Kidney epithelial cell (primary cell): ENCODE data around the gene SNED1. TPM values are rescaled to one million over a fixed set of nuclear protein-coding genes. Genes with fewer than 3 reads are reported as not detected.

ENCODE experiments used
- DNase-seq: peaks from one replicate; pipeline ENCODE4 v3.0.0-alpha.2; 2010; ENCODE audit warnings: low read depth
- H3K27me3 ChIP-seq: 2 replicates; pipeline ENCODE4 v1.6.0; 2011; ENCODE audit warnings: low read length; ENCODE audit not compliant: control insufficient read depth, insufficient read depth
- H3K36me3 ChIP-seq: 2 replicates; pipeline ENCODE4 v1.5.1; 2011; ENCODE audit warnings: low read length; ENCODE audit not compliant: control insufficient read depth, insufficient read depth
- H3K4me3 ChIP-seq: 2 replicates; pipeline ENCODE4 v1.5.1; 2011; ENCODE audit warnings: low read depth, mild to moderate bottlenecking, control low read depth, low read length
- total RNA-seq: library from RNA; depleted of rRNA; stranded (reverse); fragments of >200 nt; gene quantifications from 2 replicates; pipeline ENCODE4 v1.2.3, GENCODE V29; 2015
- TF ChIP-seq, protein P1 (sequence below): IDR thresholded peaks from 2 replicates; pipeline ENCODE4 v1.5.1; 2011; ENCODE audit warnings: mild to moderate bottlenecking, moderate library complexity, low read length, control low read depth, inconsistent platforms; ENCODE audit not compliant: insufficient read depth, poor library complexity, severe bottlenecking

The SNED1 gene
- total RNA-seq, 1 donor from 2014 or later, result 2.2 TPM

- DNase-seq, result no peak
- Histone ChIP-seq H3K36me3 (no peaks in the 10 kb centered on the region), H3K27me3 (no peaks in the 10 kb centered on the region), H3K4me3 (no peak overlapping the region)
- TF ChIP-seq, protein P1, sequence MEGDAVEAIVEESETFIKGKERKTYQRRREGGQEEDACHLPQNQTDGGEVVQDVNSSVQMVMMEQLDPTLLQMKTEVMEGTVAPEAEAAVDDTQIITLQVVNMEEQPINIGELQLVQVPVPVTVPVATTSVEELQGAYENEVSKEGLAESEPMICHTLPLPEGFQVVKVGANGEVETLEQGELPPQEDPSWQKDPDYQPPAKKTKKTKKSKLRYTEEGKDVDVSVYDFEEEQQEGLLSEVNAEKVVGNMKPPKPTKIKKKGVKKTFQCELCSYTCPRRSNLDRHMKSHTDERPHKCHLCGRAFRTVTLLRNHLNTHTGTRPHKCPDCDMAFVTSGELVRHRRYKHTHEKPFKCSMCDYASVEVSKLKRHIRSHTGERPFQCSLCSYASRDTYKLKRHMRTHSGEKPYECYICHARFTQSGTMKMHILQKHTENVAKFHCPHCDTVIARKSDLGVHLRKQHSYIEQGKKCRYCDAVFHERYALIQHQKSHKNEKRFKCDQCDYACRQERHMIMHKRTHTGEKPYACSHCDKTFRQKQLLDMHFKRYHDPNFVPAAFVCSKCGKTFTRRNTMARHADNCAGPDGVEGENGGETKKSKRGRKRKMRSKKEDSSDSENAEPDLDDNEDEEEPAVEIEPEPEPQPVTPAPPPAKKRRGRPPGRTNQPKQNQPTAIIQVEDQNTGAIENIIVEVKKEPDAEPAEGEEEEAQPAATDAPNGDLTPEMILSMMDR, result no peak
These were observed 134.4 kb downstream of the SNED1 start for GRCh38 chr2:241132538-241133435.

GRCh38 chr2:241133436-241133820, 135.0 kb downstream of the SNED1 start:
- Histone ChIP-seq H3K4me3 (no peak overlapping the region), H3K36me3 (no peaks in the 10 kb centered on the region), H3K27me3 (no peaks in the 10 kb centered on the region)
- DNase-seq, result no peak
- TF ChIP-seq, protein P1, result no peak

DNA sequence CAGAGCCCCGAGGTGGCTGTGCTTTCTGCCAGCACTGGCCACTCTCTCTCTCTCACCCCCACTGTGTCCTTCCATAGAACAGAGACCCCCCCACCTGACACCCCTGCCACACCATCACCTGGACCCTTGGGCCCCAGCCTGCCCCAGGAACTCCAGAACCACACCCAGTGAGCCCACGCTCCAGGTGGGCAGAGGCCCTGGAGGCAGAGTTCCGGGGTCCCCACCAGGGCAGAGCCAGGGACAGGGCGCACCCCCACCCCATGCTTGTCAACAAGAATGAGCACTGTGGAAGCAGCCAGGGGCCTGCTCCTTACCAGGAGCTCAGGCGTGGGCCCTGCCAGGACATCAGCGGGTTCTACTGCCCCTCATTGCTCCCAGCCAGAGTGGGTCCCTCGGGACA, 136.3 kb downstream of the SNED1 start:
- H3K36me3 ChIP-seq, result no peaks in the 10 kb centered on the region
- TF ChIP-seq, protein P1, result no peak
- no peaks in the 10 kb centered on the region for H3K27me3 ChIP-seq
- no peak overlapping the region for H3K4me3 ChIP-seq
- no peak for DNase-seq

DNA sequence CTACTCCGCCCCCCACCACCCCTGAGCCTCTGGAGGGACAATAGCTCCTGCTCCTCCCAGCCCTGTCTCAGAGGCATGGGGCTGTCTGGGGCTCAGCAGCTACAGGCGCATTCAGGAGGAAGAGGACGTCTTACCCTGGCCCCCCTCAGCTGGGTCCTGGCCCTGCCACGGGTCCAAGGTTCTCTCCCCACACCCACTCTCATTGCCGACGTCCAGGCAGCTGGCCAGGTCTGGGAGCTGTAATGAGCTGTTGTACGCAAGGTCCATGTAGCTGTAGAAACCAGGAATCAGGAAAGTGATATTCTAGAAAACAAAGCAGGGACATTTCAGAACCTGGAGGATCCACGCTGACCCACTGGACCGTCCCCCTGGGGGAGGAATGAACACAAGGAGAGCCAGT, 137.3 kb downstream of the SNED1 start:
- no peak for DNase-seq
- Histone ChIP-seq H3K4me3 (no peak overlapping the region), H3K36me3 (no peaks in the 10 kb centered on the region), H3K27me3 (no peaks in the 10 kb centered on the region)
- TF ChIP-seq, protein P1, result no peak

GRCh38 chr2:241136191-241136590, 137.8 kb downstream of the SNED1 start:
- H3K4me3 ChIP-seq, result no peak overlapping the region
- TF ChIP-seq, protein P1, result no peak
- no peak for DNase-seq
- H3K27me3 ChIP-seq, result no peaks in the 10 kb centered on the region
- H3K36me3 ChIP-seq, result no peaks in the 10 kb centered on the region
